Heart left ventricle (tissue), 16 donors: ENCODE data around the gene RCE1. TPM values are rescaled to one million over a fixed set of nuclear protein-coding genes. Genes with fewer than 3 reads are reported as not detected.

ENCODE experiments used
- ATAC-seq, 4 donors: fragments of 200-7000 bp; cut with Tn5 transposase; one replicate each; pipeline ENCODE4 v1.9.1; 2020 to 2022; ENCODE audit warnings: moderate library complexity in 4 of 4, mild to moderate bottlenecking in 3 of 4, moderate number of reproducible peaks in 1 of 4
- DNase-seq, 5 donors: peaks; one replicate each; pipeline ENCODE4 v3.0.0-alpha.2; 2020
- H3K27ac ChIP-seq, 12 donors: fragments of 200-600 bp; sonication (generic) in 4 of 12; one replicate each; pipeline versions ENCODE4 v1.5.0 to v1.8.0; 2016 to 2022; ENCODE audit warnings: mild to moderate bottlenecking in 2 of 12
- H3K27me3 ChIP-seq, 9 donors: fragments of 200-600 bp; sonication (generic) in 2 of 9; one replicate each; pipeline versions ENCODE4 v1.5.1 to v1.8.0; 2016 to 2022; ENCODE audit warnings: mild to moderate bottlenecking in 3 of 9
- H3K36me3 ChIP-seq, 9 donors: fragments of 200-600 bp; sonication (generic) in 2 of 9; one replicate each; pipeline versions ENCODE4 v1.5.0 to v1.8.0; 2018 to 2022; ENCODE audit warnings: mild to moderate bottlenecking in 2 of 9
- H3K4me1 ChIP-seq, 12 donors: fragments of 200-600 bp; sonication (generic) in 4 of 12; one replicate each; pipeline versions ENCODE4 v1.5.0 to v1.8.0; 2016 to 2022; ENCODE audit warnings: mild to moderate bottlenecking in 3 of 12
- H3K4me3 ChIP-seq, 12 donors: fragments of 200-600 bp; sonication (generic) in 4 of 12; one replicate each; pipeline versions ENCODE4 v1.5.0 to v1.8.0; 2017 to 2022; ENCODE audit warnings: mild to moderate bottlenecking in 9 of 12, moderate library complexity in 4 of 12
- H3K9me3 ChIP-seq, 12 donors: fragments of 200-600 bp; sonication (generic) in 4 of 12; one replicate each; pipeline versions ENCODE4 v1.5.0 to v1.8.0; 2016 to 2022; ENCODE audit warnings: mild to moderate bottlenecking in 1 of 12
- POLR2A ChIP-seq, 2 donors: fragments of 450-650 bp; IDR thresholded peaks; one replicate each; pipeline ENCODE4 v1.6.1; 2017; ENCODE audit warnings: antibody characterized with exemption in 2 of 2, mild to moderate bottlenecking in 2 of 2, moderate library complexity in 2 of 2
- WGBS, 4 donors: extraction: QIAGEN DNeasy Blood & Tissue Kit in 2 of 4; methylation state at CpG; one replicate each; pipeline versions ENCODE4 v1.1.5 to v1.1.7; 2013 to 2018; 5-methylcytosine and 5-hydroxymethylcytosine counted together
- intact Hi-C, 10 donors: fragments of 100-400 bp; cut with DNase I; formaldehyde crosslinking; loops; one replicate each; pipeline versions ENCODE4 v1.11.1 to v1.14.2; 2022
- polyA plus RNA-seq, 2 donors: library from polyadenylated mRNA; stranded (reverse); fragments of 200-250 nt; gene quantifications; one replicate each; pipeline ENCODE4 v1.2.3, GENCODE V29; 2013
- total RNA-seq, 9 donors: library from RNA; depleted of rRNA in 2 of 9; stranded (reverse); fragments of >200 nt in 2 of 9; fragmentation: NEBNext Ultra II Directional in 3 of 9; extraction: Animal tissue kit (Norgen Biotek cat#: 25700) in 3 of 9; gene quantifications; one replicate each; pipeline versions ENCODE4 v1.1.0 to v1.2.4, GENCODE V29; 2016 to 2023
- TF ChIP-seq, protein P1 (sequence below), 12 donors: fragments of 200-600 bp; sonication (generic) in 4 of 12; IDR thresholded peaks; one replicate each; pipeline versions ENCODE4 v1.5.0 to v1.8.0; 2018 to 2022; ENCODE audit warnings: antibody characterized with exemption in 12 of 12, mild to moderate bottlenecking in 5 of 12
- donor health status: ischemic (EF 13 %, LVEDD 7.1; RV severe dilation, severe dysfunction).
- donor health status: healthy with polysubstance abuse.
- donor health status: DM: no; HTN: yes; CAD: no.
- donor health status: DM: no; HTN: no; CAD: no.
- donor health status: ischemic (EF 25% LVEDD 6.9; RV normal size, moderate dysfunction).
- donor health status: ischemic (EF 25% LVEDD 5.7; RV mildly dilated, moderate dysfunction).
- donor health status: healthy.
- donor health status: DM: yes; HTN: yes; CAD: no.
- donor health status: ischemic (EF 35%, LVEDD 5.7; RV mildly dilated, moderate dysfunction).
- donor health status: nonischemic (EF 11% LVEDD 7.7; RV severe dilation, severe dysfunction).
- donor health status: DM: yes; HTN: yes; CAD: no.
- donor health status: PGD.
- donor health status: ischemic (EF 29% LVEDD 5.4; RV normal size, mild dysfunction).
- donor health status: nonischemic (EF 23%, LVEDD 6.1; RV moderate dilation, normal function).

Gene RCE1
- total and polyA plus RNA-seq, 11 donors = 2.1 to 9.5 (median 5.0) TPM

GRCh38 chr11:66857927-66858185, 14.6 kb downstream of the RCE1 start:
- intact Hi-C loops = loop anchor here in 2 of 10 donors (5.0 kb wide), 1 partner anchor 99 kb away; the partner anchor contains the start of gene PC (in 2 of the 2)

DNA sequence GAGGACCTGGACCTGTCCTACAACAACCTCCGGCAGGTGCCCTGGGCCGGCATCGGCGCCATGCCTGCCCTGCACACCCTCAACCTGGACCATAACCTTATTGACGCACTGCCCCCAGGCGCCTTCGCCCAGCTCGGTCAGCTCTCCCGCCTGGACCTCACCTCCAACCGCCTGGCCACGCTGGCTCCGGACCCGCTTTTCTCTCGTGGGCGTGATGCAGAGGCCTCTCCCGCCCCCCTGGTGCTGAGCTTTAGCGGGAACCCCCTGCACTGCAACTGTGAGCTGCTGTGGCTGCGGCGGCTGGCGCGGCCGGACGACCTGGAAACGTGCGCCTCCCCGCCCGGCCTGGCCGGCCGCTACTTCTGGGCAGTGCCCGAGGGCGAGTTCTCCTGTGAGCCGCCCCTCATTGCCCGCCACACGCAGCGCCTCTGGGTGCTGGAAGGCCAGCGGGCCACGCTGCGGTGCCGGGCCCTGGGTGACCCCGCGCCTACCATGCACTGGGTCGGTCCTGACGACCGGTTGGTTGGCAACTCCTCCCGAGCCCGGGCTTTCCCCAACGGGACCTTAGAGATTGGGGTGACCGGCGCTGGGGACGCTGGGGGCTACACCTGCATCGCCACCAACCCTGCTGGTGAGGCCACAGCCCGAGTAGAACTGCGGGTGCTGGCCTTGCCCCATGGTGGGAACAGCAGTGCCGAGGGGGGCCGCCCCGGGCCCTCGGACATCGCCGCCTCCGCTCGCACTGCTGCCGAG, 15.1 kb downstream of the RCE1 start:
- no peaks in the 10 kb centered on the region for H3K27me3 ChIP-seq
- H3K9me3 ChIP-seq = no peaks in the 10 kb centered on the region
- H3K4me1 ChIP-seq = peaks cover 0 to 13% (median 7%) of the 10 kb centered on the region in 12 donors
- H3K27ac ChIP-seq = no peak overlapping the region
- peaks cover 0 to 2% (median 0%) of the 10 kb centered on the region in 9 donors for H3K36me3 ChIP-seq
- TF ChIP-seq, protein P1, sequence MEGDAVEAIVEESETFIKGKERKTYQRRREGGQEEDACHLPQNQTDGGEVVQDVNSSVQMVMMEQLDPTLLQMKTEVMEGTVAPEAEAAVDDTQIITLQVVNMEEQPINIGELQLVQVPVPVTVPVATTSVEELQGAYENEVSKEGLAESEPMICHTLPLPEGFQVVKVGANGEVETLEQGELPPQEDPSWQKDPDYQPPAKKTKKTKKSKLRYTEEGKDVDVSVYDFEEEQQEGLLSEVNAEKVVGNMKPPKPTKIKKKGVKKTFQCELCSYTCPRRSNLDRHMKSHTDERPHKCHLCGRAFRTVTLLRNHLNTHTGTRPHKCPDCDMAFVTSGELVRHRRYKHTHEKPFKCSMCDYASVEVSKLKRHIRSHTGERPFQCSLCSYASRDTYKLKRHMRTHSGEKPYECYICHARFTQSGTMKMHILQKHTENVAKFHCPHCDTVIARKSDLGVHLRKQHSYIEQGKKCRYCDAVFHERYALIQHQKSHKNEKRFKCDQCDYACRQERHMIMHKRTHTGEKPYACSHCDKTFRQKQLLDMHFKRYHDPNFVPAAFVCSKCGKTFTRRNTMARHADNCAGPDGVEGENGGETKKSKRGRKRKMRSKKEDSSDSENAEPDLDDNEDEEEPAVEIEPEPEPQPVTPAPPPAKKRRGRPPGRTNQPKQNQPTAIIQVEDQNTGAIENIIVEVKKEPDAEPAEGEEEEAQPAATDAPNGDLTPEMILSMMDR (IDR thresholded peaks at IDR 0.05) = no peak
- no peak for TF ChIP-seq POLR2A (IDR thresholded peaks at IDR 0.05)
- DNase-seq = peak in 2 of 5 donors; percentile 32 to 61
- H3K4me3 ChIP-seq = no peak overlapping the region
- ATAC-seq = no peak
- WGBS, 4 donors = 96 to 97% (median 96%) methylated on average over 37 to 62 of the region's 62 CpGs
- intact Hi-C loops = loop anchor here in 2 of 10 donors (5.0 kb wide), 1 partner anchor 99 kb away; the partner anchor contains the start of gene PC (in 2 of the 2)

More at GRCh38 chr11:66857927-66858185, 14.6 kb downstream of the RCE1 start:
- ATAC-seq (no peak), DNase-seq (no peak)
- Histone ChIP-seq H3K36me3 (peaks cover 0 to 2% (median 0%) of the 10 kb centered on the region in 9 donors), H3K9me3 (no peaks in the 10 kb centered on the region), H3K4me1 (peaks cover 0 to 13% (median 7%) of the 10 kb centered on the region in 12 donors), H3K27me3 (no peaks in the 10 kb centered on the region), H3K4me3 (peak overlapping the region in 1 of 12 donors; percentile 74), H3K27ac (peak overlapping the region in 1 of 12 donors; percentile 80)
- TF ChIP-seq, protein P1 (IDR thresholded peaks at IDR 0.05) = no peak
- no peak for TF ChIP-seq POLR2A (IDR thresholded peaks at IDR 0.05)
- 95 to 98% (median 97%) methylated on average over 11 to 19 of the region's 19 CpGs for WGBS, 4 donors

GRCh38 chr11:66858939-66859685, 15.9 kb downstream of the RCE1 start:
- Histone ChIP-seq H3K36me3 (peaks cover 0 to 2% (median 0%) of the 10 kb centered on the region in 9 donors), H3K27me3 (no peaks in the 10 kb centered on the region), H3K4me3 (no peak overlapping the region), H3K4me1 (peaks cover 0 to 13% (median 7%) of the 10 kb centered on the region in 12 donors), H3K9me3 (no peaks in the 10 kb centered on the region), H3K27ac (no peak overlapping the region)
- TF ChIP-seq, protein P1 (IDR thresholded peaks at IDR 0.05) = no peak
- peak in 2 of 5 donors; percentile 24 to 68 for DNase-seq
- WGBS, 4 donors = 84 to 93% (median 89%) methylated on average over 13 to 29 of the region's 29 CpGs
- no peak for ATAC-seq
- intact Hi-C loops = loop anchor here in 2 of 10 donors (5.0 kb wide), 1 partner anchor 98 kb away; the partner anchor contains the start of gene PC (in 2 of the 2)
